Keratinocyte (primary cell): ENCODE results near the gene CPEB1.

Experiments used
- CTCF ChIP-seq, 3 experiments: IDR thresholded peaks in 1 of 3; conservative IDR thresholded peaks in 1 of 3; optimal IDR thresholded peaks in 1 of 3; 2 replicates in 2 of 3; 3 replicates in 1 of 3; pipeline versions ENCODE3 to v1.5.1; 2011; ENCODE audit warnings: low read length in 3 of 3, mild to moderate bottlenecking in 3 of 3, moderate library complexity in 2 of 3, control low read depth in 1 of 3, inconsistent platforms in 1 of 3; ENCODE audit not compliant: insufficient read depth in 2 of 3; ENCODE audit errors: extremely low read depth in 1 of 3
- EZH2 ChIP-seq: IDR thresholded peaks from one replicate; pipeline ENCODE4 v1.6.1; 2012; ENCODE audit warnings: inconsistent platforms, mild to moderate bottlenecking, low read length, moderate library complexity

- TF ChIP-seq CTCF (optimal IDR thresholded peaks at IDR 0.05 in 1 of 3, IDR thresholded peaks at IDR 0.05 in 1 of 3, conservative IDR thresholded peaks at IDR 0.05 in 1 of 3; ENCODE audit: extremely low read depth in 1 of 3, insufficient read depth in 2 of 3, low read length in 3 of 3) (no peak), EZH2 (no peak)
These were observed 101.7 kb downstream of the CPEB1 start for GRCh38 chr15:82545478-82545877.
